Caco-2 (cell line): ENCODE measurements around the gene FOXD3. TPM values are rescaled to one million over a fixed set of nuclear protein-coding genes. Genes with fewer than 3 reads are reported as not detected.
A peak's percentile ranks its signal among the peaks of the same experiment; 100 is the strongest.

Source experiments
- BruUV-seq: library from RNA; stranded (reverse); fragments of 400-500 nt; replicated peaks from 2 replicates; lab custom pipeline; 2021; lab: Mats Ljungman, UMichigan
- CTCF ChIA-PET: fragments of 300-600 bp; sonication (Branson Sonifier 250); formaldehyde crosslinking; loops from one replicate; lab custom pipeline; 2022; ENCODE audit warnings: antibody characterized with exemption; lab: Charles Lee
- POLR2A ChIA-PET: fragments of 300-600 bp; sonication (Branson Sonifier 250); formaldehyde crosslinking; loops from one replicate; lab custom pipeline; 2022; ENCODE audit warnings: antibody characterized with exemption; lab: Charles Lee
- DNase-seq, 2 experiments: peaks; one replicate each; pipeline versions ENCODE4 v3.0.0 to v3.0.0-alpha.2; 2020 to 2022
- H3K27me3 ChIP-seq: replicated peaks from 2 replicates; pipeline ENCODE4 v1.6.0; 2011; ENCODE audit warnings: low read length; ENCODE audit not compliant: control insufficient read depth, insufficient read depth
- H3K36me3 ChIP-seq: 2 replicates; pipeline ENCODE4 v1.5.1; 2011; ENCODE audit warnings: low read length; ENCODE audit not compliant: control insufficient read depth, insufficient read depth
- H3K4me1 ChIP-seq: fragments of 250-450 bp; sonication (Bioruptor Pico); 2 replicates; pipeline ENCODE4 v1.5.1; 2020; ENCODE audit warnings: mild to moderate bottlenecking
- H3K4me3 ChIP-seq: 2 replicates; pipeline ENCODE4 v1.5.1; 2011; ENCODE audit warnings: low read depth, mild to moderate bottlenecking, control low read depth, low read length
- H3K9me3 ChIP-seq: fragments of 250-450 bp; sonication (Bioruptor Pico); 2 replicates; pipeline ENCODE4 v1.5.1; 2020; ENCODE audit warnings: mild to moderate bottlenecking, moderate library complexity
- H3K27ac Mint-ChIP-seq: one replicate; pipeline ENCODE4 v1.8.0; 2022; ENCODE audit warnings: mixed read lengths; ENCODE audit not compliant: unreplicated experiment
- H3K27me3 Mint-ChIP-seq: one replicate; pipeline ENCODE4 v1.8.0; 2022; ENCODE audit warnings: mixed read lengths; ENCODE audit not compliant: insufficient read depth, unreplicated experiment
- H3K36me3 Mint-ChIP-seq: one replicate; pipeline ENCODE4 v1.8.0; 2022; ENCODE audit warnings: mild to moderate bottlenecking, mixed read lengths; ENCODE audit not compliant: insufficient read depth, unreplicated experiment
- H3K4me1 Mint-ChIP-seq: one replicate; pipeline ENCODE4 v1.8.0; 2022; ENCODE audit warnings: low read depth, mixed read lengths; ENCODE audit not compliant: unreplicated experiment
- H3K4me3 Mint-ChIP-seq: one replicate; pipeline ENCODE4 v1.8.0; 2022; ENCODE audit warnings: mild to moderate bottlenecking, moderate library complexity, mixed read lengths; ENCODE audit not compliant: unreplicated experiment
- H3K9me3 Mint-ChIP-seq: one replicate; pipeline ENCODE4 v1.8.0; 2022; ENCODE audit warnings: mixed read lengths; ENCODE audit not compliant: unreplicated experiment
- CTCF ChIP-seq, 2 experiments: fragments of 200-600 bp in 1 of 2; IDR thresholded peaks; 1 replicate in 1 of 2; 2 replicates in 1 of 2; pipeline versions ENCODE4 v1.5.1 to v1.8.0; 2011 to 2022; ENCODE audit warnings: antibody characterized with exemption in 1 of 2, control low read depth in 1 of 2, inconsistent platforms in 1 of 2, low read depth in 1 of 2, low read length in 1 of 2, mild to moderate bottlenecking in 1 of 2, moderate library complexity in 1 of 2; ENCODE audit not compliant: insufficient read depth in 1 of 2, severe bottlenecking in 1 of 2, unreplicated experiment in 1 of 2
- intact Hi-C: fragments of 100-400 bp; cut with micrococcal nuclease; formaldehyde crosslinking; loops from one replicate; pipeline ENCODE4 v1.10.0; 2022; ENCODE audit not compliant: unreplicated experiment
- total RNA-seq: library from RNA; stranded (reverse); gene quantifications from 2 replicates; pipeline ENCODE4 v1.2.3, GENCODE V29; 2022

FOXD3 gene
- total RNA-seq, 1 experiment from 2014 or later: not detected

- Mint-ChIP-seq H3K27me3 (no peaks in the 10 kb centered on the region), H3K27ac (no peak overlapping the region), H3K36me3 (no peaks in the 10 kb centered on the region), H3K9me3 (no peaks in the 10 kb centered on the region), H3K4me1 (peaks cover 7% of the 10 kb centered on the region), H3K4me3 (no peak overlapping the region)
- H3K9me3 ChIP-seq: no peaks in the 10 kb centered on the region
- intact Hi-C loops: no loop called here
- no peaks in the 10 kb centered on the region for H3K27me3 ChIP-seq
- no peaks in the 10 kb centered on the region for H3K36me3 ChIP-seq
- BruUV-seq: no TSS peak
- CTCF ChIA-PET: no interaction called here
- H3K4me3 ChIP-seq: no peak overlapping the region
- no peaks in the 10 kb centered on the region for H3K4me1 ChIP-seq
- no peak for TF ChIP-seq CTCF (IDR thresholded peaks at IDR 0.05; ENCODE audit: insufficient read depth in 1 of 2, low read depth in 1 of 2, low read length in 1 of 2, severe bottlenecking in 1 of 2, unreplicated experiment in 1 of 2)
- no peak for DNase-seq
- POLR2A ChIA-PET: no interaction called here
Observed at GRCh38 chr1:63363014-63363413, 40.6 kb downstream of the FOXD3 start.

GRCh38 chr1:63366908-63367214 lies 44.5 kb downstream of the FOXD3 start:
- Mint-ChIP-seq H3K27me3 (no peaks in the 10 kb centered on the region), H3K27ac (peak overlapping the region; percentile 50), H3K9me3 (no peaks in the 10 kb centered on the region), H3K4me3 (peak overlapping the region; percentile 97), H3K4me1 (peaks cover 7% of the 10 kb centered on the region), H3K36me3 (no peaks in the 10 kb centered on the region)
- intact Hi-C loops: loop anchor here (5.0 kb wide), 2 partner anchors 40 to 75 kb away; no protein-coding TSS in a partner anchor
- POLR2A ChIA-PET: no interaction called here
- Histone ChIP-seq H3K36me3 (no peaks in the 10 kb centered on the region), H3K4me3 (peak overlapping the region; percentile 48), H3K9me3 (no peaks in the 10 kb centered on the region), H3K4me1 (no peaks in the 10 kb centered on the region), H3K27me3 (no peaks in the 10 kb centered on the region)
- CTCF ChIA-PET: no interaction called here
- no peak for TF ChIP-seq CTCF (IDR thresholded peaks at IDR 0.05; ENCODE audit: insufficient read depth in 1 of 2, low read depth in 1 of 2, low read length in 1 of 2, severe bottlenecking in 1 of 2, unreplicated experiment in 1 of 2)
- no peak for DNase-seq
- no TSS peak for BruUV-seq

GRCh38 chr1:63367215-63368103 lies 45.1 kb downstream of the FOXD3 start, which contains the start of gene ALG6:
Gene ALG6, plus strand, starts transcription at chr1:63367627. Its CDS starts 3,351 bp downstream, at chr1:63370978.
- no peak for TF ChIP-seq CTCF (IDR thresholded peaks at IDR 0.05; ENCODE audit: insufficient read depth in 1 of 2, low read depth in 1 of 2, low read length in 1 of 2, severe bottlenecking in 1 of 2, unreplicated experiment in 1 of 2)
- no TSS peak for BruUV-seq
- H3K9me3 ChIP-seq: no peaks in the 10 kb centered on the region
- intact Hi-C loops: loop anchor here (5.0 kb wide), 2 partner anchors 40 to 75 kb away; no protein-coding TSS in a partner anchor
- no peaks in the 10 kb centered on the region for H3K27me3 Mint-ChIP-seq
- DNase-seq: peak; percentile 90 to 94
- H3K27ac Mint-ChIP-seq: peak within 1 kb of the TSS; percentile 82
- no peaks in the 10 kb centered on the region for H3K9me3 Mint-ChIP-seq
- no peaks in the 10 kb centered on the region for H3K36me3 Mint-ChIP-seq
- H3K4me3 ChIP-seq: peak within 1 kb of the TSS; percentile 87
- peaks cover 7% of the 10 kb centered on the region for H3K4me1 Mint-ChIP-seq
- H3K4me3 Mint-ChIP-seq: peak within 1 kb of the TSS; percentile 97
- H3K27me3 ChIP-seq: no peaks in the 10 kb centered on the region
- no peaks in the 10 kb centered on the region for H3K36me3 ChIP-seq
- CTCF ChIA-PET: interaction anchor here (0.5 kb wide), 1 partner anchor 1641 kb away, joined by 4 read pairs; no protein-coding TSS in a partner anchor
- POLR2A ChIA-PET: interaction anchor here (0.6 kb wide), 1 partner anchor 884 kb away, joined by 4 read pairs; no protein-coding TSS in a partner anchor
- H3K4me1 ChIP-seq: no peaks in the 10 kb centered on the region
